Fibroblast of skin of right biceps (primary cell): Measurements from ENCODE around the gene SS18L1.

ENCODE experiments used
- DNase-seq: peaks from one replicate; pipeline ENCODE4 v3.0.0-alpha.2; 2013

Gene SS18L1

GRCh38 chr20:62120365-62120762 is 23.2 kb upstream of the SS18L1 start:
- DNase-seq, result no peak

- no peak for DNase-seq
Measured at GRCh38 chr20:62120990-62121775, 22.4 kb upstream of the SS18L1 start.

GRCh38 chr20:62121776-62122653 is 21.6 kb upstream of the SS18L1 start, which contains the start of gene LSM14B:
Gene LSM14B (plus strand): TSS chr20:62122475. CDS start chr20:62122667, 192 bp downstream.
- DNase-seq, result peak; percentile 98

GRCh38 chr20:62122654-62123449 is 20.7 kb upstream of the SS18L1 start:
- peak; percentile 37 for DNase-seq

DNA sequence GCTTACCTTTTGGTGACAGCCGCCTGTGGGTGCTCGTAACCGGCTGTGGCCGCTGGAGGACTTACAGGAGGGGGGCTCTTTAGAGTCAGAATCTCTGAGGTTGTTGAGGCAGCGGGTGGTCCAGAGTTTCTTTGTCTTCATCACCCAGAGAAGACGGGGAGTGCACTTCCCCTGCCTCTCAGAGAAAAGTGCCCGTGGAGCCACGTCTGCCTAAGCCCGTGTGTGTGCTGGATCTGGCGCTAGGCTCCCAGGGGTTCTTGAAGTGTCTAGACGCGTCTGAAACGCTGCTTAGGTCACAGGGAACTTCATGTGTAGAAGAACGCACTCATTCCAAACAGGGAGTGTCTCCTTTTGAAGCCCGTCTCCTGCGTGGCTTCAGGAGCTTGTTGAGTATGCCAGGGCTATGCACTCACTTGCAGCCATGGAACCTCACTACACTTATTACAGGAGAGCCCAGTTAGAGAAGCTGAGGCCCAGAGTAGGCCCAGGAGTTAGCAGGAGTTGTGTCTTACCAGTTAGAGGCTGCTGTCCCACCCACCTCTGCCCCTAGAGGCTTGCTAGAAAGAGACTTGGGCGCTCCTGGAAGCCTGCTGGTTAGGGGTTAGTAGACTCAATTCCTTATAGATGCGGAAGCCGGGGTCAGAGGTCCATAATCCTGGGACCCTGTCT is 20.0 kb upstream of the SS18L1 start:
- peak; percentile 17 for DNase-seq

- no peak for DNase-seq
Measured at GRCh38 chr20:62126141-62126540, 17.4 kb upstream of the SS18L1 start.

- DNase-seq, result no peak
Measured at GRCh38 chr20:62127799-62128198, 15.8 kb upstream of the SS18L1 start.

GRCh38 chr20:62128502-62128901 is 15.1 kb upstream of the SS18L1 start:
- DNase-seq, result no peak

DNA sequence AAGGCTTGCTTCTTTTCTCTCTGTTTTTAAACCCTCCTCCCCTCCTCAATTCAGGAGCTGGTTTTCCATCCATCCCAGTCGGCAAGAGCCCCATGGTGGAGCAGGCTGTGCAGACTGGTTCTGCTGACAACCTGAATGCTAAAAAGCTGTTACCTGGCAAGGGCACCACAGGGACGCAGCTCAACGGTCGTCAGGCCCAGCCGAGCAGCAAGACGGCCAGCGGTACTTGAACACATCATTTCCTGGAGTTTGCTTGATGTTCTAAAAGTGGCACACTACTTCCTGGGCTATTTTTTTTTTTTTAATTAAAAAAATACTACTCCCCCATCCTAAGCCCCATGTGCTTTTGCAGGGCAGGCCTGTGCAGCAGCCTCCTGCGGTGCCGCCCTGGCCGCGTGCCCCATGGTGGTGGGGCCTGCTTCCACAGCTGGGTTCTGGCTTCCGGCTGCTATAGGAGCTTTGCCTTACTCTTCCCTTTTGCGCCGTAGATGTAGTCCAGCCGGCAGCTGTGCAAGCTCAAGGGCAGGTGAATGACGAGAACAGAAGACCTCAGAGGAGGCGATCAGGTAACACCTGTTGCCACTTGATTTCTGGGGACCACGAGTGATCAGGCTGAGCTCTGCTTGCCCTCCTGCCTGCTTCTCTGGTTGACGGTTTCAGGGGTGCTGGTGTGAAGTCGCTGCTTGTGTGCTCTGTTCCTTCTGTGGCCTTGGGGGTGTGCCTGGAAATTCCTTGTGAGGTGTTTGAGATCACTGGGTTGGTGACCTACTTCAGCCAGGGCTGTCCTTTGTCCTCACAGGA is 13.6 kb upstream of the SS18L1 start:
- no peak for DNase-seq

- DNase-seq, result no peak
Measured at GRCh38 chr20:62131560-62132320, 11.8 kb upstream of the SS18L1 start.

- DNase-seq, result no peak
Measured at GRCh38 chr20:62132421-62132820, 11.1 kb upstream of the SS18L1 start.

DNA sequence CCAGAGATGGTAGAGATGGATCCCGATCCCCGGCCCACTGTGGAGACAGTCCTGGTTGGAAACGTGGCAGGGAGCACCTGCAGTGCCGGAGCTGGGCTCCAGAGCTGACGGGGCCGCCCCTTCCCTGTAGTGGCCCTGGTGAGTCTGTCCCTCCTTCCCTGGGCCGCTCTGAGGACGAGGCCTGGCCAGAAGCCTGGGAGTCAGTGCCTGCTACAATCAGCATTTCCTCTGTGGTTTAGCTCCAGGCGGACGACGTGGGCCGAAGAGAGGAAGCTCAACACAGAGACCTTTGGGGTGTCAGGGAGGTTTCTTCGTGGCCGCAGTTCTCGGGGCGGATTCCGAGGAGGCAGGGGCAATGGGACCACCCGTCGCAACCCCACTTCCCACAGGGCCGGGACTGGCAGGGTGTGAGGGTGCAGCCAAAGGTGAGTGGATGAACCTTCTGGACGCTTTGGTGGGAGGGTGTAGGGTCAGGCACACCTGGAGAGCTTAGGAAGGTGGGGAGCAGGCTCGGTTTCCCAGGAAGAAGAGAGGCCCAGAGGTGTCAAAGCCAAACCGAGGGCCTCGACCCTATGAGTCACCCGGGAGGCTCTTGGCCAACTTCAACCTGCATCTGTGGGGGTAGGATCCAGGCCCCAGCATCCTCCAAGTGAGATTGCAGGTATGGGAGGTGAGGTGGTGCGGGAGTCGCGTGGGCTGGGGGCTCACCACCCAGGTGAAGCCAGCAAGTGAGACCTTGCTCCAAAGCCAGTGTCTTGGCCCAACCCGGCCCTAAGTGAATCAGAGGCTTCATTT is 10.3 kb upstream of the SS18L1 start:
- DNase-seq, result no peak

DNA sequence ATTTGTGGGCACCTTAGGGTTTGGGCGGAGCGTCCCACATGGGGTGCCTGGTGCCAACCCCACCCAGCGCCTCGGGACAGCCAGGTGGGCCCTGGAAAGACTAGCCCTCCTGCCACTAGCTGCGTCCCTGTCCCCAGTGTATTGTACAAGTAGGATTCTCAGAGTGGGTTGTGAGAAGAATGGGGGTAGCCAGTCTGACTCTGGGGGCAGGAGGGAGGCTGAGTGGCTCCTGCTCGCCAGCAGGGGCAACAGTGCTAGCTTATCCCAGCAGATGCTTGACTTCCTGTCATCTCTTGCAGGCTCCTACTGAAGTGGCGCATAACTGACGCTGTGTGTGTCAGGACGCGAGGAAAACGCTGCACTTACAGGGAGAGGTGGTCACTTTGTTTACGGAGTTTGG is 9.7 kb upstream of the SS18L1 start:
- DNase-seq, result no peak

GRCh38 chr20:62134735-62135231 is 8.8 kb upstream of the SS18L1 start:
- DNase-seq, result no peak

- no peak for DNase-seq
Measured at GRCh38 chr20:62135573-62136266, 7.8 kb upstream of the SS18L1 start.

DNA sequence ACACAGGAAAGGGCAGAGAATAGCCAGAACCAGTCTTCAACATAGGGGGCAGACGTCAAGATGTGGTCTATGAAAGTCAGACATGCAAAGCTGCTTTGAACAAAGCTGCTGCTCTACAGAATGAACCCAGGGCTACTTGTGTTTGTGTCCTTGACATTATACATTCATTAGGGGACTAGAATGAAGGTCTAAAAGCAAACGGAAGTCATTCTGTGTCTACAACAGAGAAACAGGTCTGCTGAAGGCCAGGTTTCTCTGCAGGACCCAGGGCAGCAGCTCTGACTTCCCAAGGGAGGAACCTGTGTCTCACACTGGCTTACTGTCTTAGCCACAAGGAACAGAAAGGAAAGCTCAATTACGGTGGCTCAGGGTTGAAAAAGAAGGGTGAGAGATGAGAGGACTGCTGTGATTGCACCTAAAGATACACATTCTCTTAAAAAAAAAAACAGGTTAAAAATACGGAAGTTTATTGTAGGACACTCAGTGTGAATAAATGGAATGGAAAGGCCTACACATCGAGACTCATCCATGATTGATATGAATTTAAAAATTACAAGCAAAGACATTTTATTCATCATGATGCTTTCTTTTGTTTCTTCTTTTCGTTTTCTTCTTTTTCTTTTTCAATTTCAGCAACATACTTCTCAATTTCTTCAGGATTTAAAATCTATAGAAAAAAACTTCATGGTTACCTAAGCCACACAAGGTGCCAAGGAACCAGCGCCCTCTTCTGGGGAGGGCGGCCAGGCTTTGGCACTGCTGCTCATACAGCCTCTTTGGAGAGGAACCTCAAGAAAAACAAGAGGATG is 7.1 kb upstream of the SS18L1 start:
- DNase-seq, result peak; percentile 55

DNA sequence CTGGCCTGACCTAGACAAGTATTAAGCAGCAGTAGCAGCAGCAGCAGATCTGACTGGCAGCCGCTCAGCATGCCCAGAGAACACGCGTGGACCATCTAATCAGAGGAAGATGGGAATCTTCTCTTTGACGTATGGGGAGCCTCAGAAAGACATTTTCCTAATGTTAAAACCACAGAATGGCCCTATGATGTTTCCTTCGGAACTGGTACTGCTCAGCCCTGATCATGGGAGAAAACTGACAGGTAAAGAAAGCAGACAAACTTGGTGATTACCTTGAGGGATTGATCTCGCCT is 6.5 kb upstream of the SS18L1 start:
- no peak for DNase-seq

- DNase-seq, result no peak
Measured at GRCh38 chr20:62137478-62138203, 5.9 kb upstream of the SS18L1 start.
